Keratinocyte (primary cell): ENCODE data around the gene TRDN.

ENCODE experiments used
- EZH2 ChIP-seq: IDR thresholded peaks from one replicate; pipeline ENCODE4 v1.6.1; 2012; ENCODE audit warnings: inconsistent platforms, mild to moderate bottlenecking, low read length, moderate library complexity
- TF ChIP-seq, protein P1 (sequence below), 3 experiments: IDR thresholded peaks in 1 of 3; conservative IDR thresholded peaks in 1 of 3; optimal IDR thresholded peaks in 1 of 3; 2 replicates in 2 of 3; 3 replicates in 1 of 3; pipeline versions ENCODE3 to v1.5.1; 2011; ENCODE audit warnings: low read length in 3 of 3, mild to moderate bottlenecking in 3 of 3, moderate library complexity in 2 of 3, control low read depth in 1 of 3, inconsistent platforms in 1 of 3; ENCODE audit not compliant: insufficient read depth in 2 of 3; ENCODE audit errors: extremely low read depth in 1 of 3

DNA sequence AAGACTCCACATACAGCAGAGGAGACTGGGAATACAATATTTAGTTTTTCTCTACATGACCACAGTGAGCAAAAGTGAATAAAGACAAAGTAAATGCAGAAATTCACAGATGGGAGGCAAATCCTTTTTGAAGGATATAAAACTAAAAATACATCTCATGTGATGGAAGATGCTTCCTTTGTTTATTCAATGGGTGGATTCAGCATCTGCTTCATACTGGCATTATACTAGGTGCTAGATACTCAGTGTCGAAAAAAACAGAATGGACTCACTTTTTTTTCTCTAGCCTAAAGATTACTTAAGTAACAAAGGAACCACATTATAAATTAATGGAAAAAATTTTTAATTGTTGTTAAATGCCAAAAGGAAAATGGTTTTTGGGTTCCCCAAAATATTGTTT is 216.2 kb downstream of the TRDN start:
- TF ChIP-seq, protein P1, sequence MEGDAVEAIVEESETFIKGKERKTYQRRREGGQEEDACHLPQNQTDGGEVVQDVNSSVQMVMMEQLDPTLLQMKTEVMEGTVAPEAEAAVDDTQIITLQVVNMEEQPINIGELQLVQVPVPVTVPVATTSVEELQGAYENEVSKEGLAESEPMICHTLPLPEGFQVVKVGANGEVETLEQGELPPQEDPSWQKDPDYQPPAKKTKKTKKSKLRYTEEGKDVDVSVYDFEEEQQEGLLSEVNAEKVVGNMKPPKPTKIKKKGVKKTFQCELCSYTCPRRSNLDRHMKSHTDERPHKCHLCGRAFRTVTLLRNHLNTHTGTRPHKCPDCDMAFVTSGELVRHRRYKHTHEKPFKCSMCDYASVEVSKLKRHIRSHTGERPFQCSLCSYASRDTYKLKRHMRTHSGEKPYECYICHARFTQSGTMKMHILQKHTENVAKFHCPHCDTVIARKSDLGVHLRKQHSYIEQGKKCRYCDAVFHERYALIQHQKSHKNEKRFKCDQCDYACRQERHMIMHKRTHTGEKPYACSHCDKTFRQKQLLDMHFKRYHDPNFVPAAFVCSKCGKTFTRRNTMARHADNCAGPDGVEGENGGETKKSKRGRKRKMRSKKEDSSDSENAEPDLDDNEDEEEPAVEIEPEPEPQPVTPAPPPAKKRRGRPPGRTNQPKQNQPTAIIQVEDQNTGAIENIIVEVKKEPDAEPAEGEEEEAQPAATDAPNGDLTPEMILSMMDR (optimal IDR thresholded peaks at IDR 0.05 in 1 of 3, IDR thresholded peaks at IDR 0.05 in 1 of 3, conservative IDR thresholded peaks at IDR 0.05 in 1 of 3; ENCODE audit: extremely low read depth in 1 of 3, insufficient read depth in 2 of 3, low read length in 3 of 3) = no peak
- no peak for TF ChIP-seq EZH2
